SU-DHL-6 (cell line): ENCODE measurements around the gene SCML2.

Source experiments
- EZH2phosphoT487 ChIP-seq: fragments of 200-600 bp; sonication (generic), shearing (Covaris generic); conservative IDR thresholded peaks from 2 replicates; pipeline ENCODE4 v1.6.1; 2018; ENCODE audit warnings: mild to moderate bottlenecking, antibody characterized with exemption, low read length, moderate library complexity, mixed read lengths
- TF ChIP-seq, protein P1 (sequence below): fragments of 200-600 bp; sonication (generic); IDR thresholded peaks from one replicate; pipeline ENCODE4 v1.5.1; 2017; ENCODE audit warnings: antibody characterized with exemption, mild to moderate bottlenecking, low read length, moderate library complexity; ENCODE audit not compliant: insufficient read depth, poor library complexity, severe bottlenecking

DNA sequence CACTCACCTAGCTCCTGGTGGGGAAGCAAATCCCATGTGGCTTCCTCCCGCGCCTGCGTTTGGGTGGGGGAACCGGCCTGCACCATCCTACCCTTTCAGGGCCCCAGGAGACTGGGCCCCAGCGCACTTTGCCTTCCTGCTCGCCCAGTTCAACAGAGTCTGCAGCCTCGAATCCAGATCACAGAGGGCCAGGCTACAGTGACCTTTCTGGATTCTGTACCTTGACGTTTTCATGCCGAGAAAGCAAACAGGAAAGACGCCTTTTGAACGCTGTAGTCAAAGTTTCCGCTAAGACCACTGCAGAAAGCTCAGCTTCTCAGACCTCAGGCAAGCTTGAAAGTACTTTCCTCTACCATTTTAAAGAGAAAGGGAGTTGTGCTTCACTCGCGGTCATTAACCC, 126.4 kb downstream of the SCML2 start:
- TF ChIP-seq, protein P1, sequence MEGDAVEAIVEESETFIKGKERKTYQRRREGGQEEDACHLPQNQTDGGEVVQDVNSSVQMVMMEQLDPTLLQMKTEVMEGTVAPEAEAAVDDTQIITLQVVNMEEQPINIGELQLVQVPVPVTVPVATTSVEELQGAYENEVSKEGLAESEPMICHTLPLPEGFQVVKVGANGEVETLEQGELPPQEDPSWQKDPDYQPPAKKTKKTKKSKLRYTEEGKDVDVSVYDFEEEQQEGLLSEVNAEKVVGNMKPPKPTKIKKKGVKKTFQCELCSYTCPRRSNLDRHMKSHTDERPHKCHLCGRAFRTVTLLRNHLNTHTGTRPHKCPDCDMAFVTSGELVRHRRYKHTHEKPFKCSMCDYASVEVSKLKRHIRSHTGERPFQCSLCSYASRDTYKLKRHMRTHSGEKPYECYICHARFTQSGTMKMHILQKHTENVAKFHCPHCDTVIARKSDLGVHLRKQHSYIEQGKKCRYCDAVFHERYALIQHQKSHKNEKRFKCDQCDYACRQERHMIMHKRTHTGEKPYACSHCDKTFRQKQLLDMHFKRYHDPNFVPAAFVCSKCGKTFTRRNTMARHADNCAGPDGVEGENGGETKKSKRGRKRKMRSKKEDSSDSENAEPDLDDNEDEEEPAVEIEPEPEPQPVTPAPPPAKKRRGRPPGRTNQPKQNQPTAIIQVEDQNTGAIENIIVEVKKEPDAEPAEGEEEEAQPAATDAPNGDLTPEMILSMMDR: no peak
- no peak for TF ChIP-seq EZH2phosphoT487
